Activated CD8-positive, alpha-beta memory T cell treated with anti-CD3 and anti-CD28 coated beads, Interleukin-2, amount 50 U/mL, for 1 hour (primary cell): ENCODE measurements around the gene ISLR2.

ENCODE experiments used
- DNase-seq: peaks from one replicate; pipeline ENCODE4 v3.0.0-alpha.2; 2020; ENCODE audit errors: extremely low read depth

Gene ISLR2

GRCh38 chr15:74178326-74179100 lies 48.1 kb downstream of the ISLR2 start:
- no peak for DNase-seq

GRCh38 chr15:74179101-74179841 lies 48.9 kb downstream of the ISLR2 start:
- DNase-seq: no peak

GRCh38 chr15:74179983-74180880 lies 49.8 kb downstream of the ISLR2 start:
- no peak for DNase-seq

- DNase-seq: no peak
These were observed 50.7 kb downstream of the ISLR2 start for GRCh38 chr15:74180881-74181602.

GRCh38 chr15:74182131-74182530 lies 51.7 kb downstream of the ISLR2 start:
- no peak for DNase-seq

- DNase-seq: no peak
These were observed 54.3 kb downstream of the ISLR2 start for GRCh38 chr15:74184582-74185091.

- no peak for DNase-seq
These were observed 55.4 kb downstream of the ISLR2 start for GRCh38 chr15:74185710-74186348.
